NCI-H128 (cell line): Measurements from ENCODE around the gene GARNL3.

ENCODE experiments used
- DNase-seq: peaks from one replicate; lab custom pipeline; 2025; ENCODE audit not compliant: unreplicated experiment; lab: John Stamatoyannopoulos, UW

GARNL3 gene

GRCh38 chr9:127384016-127384730 lies 119.6 kb downstream of the GARNL3 start:
- no peak for DNase-seq

DNA sequence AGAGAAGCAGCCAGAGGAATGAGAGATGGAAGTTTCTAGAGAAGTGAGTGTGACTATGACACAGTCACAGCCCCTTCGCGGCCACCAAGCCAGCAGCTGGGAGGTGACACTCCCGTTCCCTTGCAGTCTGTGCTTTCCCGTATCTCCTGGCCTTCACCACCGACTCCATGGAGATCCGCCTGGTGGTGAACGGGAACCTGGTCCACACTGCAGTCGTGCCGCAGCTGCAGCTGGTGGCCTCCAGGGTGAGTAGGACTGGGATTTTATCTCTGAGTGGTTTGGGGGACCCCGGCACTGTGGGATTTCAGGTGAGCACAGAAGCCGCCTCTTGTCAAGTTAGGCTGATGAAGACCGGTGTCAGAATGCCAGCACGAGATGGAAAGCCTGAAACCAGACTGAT lies 120.3 kb downstream of the GARNL3 start:
- no peak for DNase-seq

DNA sequence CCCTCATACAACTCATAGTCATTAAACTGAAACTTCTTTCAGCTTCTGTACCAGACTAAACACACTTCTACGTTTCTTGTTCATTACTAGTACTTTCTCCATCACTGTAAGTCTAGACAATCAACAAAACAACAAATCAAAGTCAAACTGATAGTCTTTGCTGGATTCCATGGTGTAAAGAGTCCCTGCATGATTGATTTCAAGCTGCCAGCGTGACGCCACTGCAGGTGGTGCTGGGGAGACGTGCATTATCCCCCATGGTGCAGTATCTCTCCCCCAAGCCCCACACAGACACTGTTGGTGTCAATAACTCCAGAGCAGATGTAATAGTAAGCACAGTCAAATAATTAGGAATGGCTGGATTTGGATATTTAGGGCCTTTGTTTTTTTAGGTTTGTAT lies 121.7 kb downstream of the GARNL3 start:
- DNase-seq = no peak

DNA sequence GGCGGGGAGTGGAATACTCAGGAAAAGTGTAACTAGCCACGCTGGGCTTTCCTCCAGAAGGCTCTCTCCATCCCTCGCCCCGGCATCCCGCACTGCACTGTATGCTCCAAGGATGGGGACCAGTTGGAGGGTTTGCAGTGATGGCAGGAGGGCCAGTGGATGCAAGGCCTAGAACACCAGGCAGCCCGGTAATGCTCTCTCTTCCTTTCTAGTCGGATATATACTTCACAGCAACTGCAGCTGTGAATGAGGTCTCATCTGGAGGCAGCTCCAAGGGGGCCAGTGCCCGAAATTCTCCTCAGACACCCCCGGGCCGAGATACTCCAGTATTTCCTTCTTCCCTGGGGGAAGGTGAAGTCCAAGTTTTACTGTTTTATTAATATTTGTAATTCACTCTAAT lies 122.4 kb downstream of the GARNL3 start:
- DNase-seq = no peak

DNA sequence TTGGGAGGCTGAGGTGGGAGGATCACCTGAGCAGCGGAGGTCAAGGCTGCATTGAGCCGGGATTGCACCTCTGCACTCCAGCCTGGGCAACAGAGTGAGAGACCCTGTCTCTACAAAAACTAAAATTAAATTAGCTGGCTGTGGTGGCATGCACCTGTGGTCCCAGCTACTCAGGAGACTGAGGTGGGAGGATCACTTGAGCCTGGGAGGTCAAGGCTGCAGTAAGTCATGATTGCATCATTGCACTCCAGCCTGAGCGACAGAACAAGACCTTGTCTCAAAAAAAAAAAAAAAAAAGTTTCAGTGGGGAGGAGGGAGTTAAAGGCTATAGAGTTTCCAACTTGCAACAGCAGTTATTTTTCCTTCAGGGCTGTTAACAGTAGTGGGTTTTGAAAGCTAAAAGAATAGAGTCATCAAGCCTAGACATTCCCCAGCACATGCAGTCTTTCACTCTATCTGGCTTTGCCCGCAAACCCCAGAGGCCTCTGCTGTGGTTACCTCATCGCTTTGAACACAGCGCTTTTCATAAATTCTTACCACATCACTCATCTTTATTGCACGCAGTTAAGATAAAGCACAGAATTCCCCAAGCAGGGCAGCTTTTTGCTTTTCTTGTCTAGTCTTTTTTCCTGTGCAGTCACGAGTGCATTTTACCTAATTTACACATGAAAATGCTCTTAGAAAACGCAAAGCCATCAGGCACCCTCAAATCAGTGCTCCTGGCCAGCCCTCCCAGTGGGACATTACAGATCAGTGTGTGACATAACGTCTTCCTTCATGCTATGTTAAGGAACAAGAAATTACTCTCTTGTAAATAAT lies 123.7 kb downstream of the GARNL3 start:
- no peak for DNase-seq

- no peak for DNase-seq
Measured at GRCh38 chr9:127388856-127389238, 124.3 kb downstream of the GARNL3 start.

GRCh38 chr9:127389381-127390247 lies 125.0 kb downstream of the GARNL3 start:
- DNase-seq = no peak

GRCh38 chr9:127390248-127390545 lies 125.6 kb downstream of the GARNL3 start:
- no peak for DNase-seq

DNA sequence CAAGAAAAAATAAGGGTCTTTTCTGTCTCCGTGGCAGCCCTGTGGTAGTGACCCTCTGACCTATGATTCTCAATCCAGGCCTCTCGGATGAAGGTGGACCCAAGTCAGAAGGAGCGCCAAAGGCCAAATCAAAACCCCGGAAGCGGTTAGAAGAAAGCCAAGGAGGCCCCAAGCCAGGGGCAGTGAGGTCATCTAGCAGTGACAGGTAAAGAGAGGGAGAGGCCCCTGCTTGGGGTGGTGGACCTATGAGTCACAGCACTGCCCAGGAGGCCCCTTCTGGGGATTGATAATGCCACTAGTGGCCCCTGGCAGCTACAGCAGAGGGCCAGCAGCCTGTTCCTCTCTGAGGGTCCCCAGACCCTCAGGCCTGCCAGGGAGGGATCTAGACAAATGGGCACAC lies 126.0 kb downstream of the GARNL3 start:
- no peak for DNase-seq

DNA sequence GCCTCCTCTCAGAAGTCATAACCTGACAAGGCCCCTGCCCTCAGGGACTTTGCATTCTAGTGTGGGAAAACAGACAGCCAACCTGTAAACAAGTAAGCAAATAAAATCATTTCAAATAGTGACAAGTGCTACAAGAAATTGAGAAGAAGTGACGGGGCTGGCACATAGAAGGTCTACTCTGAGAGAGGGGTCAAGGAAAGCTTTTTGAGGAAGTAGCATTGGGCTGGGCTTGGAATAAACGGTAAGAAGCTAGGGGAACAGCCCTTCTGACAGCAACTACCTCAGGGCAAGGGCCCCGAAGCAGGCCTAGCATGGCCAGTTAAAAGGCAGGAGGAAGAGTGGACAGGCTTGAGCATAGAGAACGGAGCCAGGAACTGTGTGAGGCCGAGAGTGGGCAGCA lies 127.6 kb downstream of the GARNL3 start:
- DNase-seq = no peak

DNA sequence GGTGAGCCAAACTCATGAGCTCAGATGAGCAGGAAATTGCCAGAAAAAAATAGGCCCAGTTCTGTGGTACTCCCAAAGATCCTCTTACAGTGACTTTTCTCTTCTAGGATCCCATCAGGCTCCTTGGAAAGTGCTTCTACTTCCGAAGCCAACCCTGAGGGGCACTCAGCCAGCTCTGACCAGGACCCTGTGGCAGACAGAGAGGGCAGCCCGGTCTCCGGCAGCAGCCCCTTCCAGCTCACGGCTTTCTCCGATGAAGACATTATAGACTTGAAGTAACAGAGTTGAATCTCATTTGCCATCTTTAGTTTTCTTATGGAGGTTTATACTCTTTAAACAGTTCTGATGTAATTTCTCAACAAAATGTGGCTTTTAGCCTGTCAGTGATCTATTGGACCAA lies 128.4 kb downstream of the GARNL3 start:
- DNase-seq = no peak

DNA sequence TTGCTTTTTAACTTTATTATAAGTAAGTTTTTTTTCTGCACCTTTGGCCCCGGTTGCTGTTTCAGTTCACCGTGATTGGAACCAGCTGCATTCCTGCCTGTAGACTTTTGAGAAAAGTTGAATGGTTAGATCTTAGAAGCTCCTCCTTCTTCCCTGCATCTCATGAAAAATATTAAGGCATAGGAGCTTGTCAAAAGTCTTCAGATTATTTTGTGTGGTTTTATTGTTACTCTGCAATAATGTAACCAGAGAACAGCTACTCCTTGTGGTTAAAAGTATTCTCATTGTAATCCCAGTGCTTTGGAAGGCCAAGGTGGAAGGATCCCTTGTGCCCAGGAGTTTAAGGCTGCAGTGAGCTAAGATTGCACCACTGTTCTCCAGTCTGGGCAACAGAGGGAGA lies 129.1 kb downstream of the GARNL3 start:
- DNase-seq = no peak

DNA sequence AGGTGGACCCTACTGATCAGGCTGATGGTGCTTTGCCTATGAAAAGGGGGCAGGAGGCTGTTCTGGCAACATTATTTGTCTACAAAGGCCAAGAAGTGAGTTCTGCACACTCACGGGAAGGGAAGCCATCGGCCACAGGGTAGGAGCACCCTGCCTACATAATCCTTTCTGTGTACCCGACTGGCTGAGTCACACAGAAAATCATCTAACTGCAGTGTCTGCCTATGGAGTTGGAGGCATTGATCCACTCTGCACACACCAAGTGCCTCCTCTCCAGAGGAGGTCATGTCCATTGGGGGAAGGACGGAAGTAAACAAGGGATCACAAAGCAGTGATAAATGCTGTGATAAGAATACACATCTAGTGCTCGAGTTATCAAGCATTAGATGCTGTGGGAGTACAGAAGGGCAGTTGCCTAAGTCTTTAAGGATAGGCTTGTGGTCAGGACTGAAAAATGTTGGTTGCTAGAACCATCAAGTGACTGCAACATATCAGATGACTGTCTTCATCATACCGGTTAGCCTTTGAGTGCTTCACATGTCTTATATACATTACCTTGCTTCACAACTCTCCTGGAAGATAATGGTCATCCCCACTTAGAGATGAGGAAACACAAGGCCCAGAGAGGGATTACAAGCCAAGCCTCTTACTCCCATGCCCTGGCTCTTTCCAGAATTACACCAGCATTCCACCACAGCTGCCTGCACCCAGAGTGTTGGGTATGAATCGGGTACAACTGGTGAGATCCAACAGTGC lies 131.1 kb downstream of the GARNL3 start:
- DNase-seq = no peak

- no peak for DNase-seq
Measured at GRCh38 chr9:127396253-127396807, 131.8 kb downstream of the GARNL3 start.

GRCh38 chr9:127396808-127397645 lies 132.5 kb downstream of the GARNL3 start, which contains the start of gene SLC2A8:
TSS of gene SLC2A8 (plus strand) at chr9:127397169. CDS start at chr9:127397231, 62 bp downstream.
- peak; percentile 98 for DNase-seq

GRCh38 chr9:127397646-127398274 lies 133.2 kb downstream of the GARNL3 start:
- DNase-seq = no peak

GRCh38 chr9:127398275-127398647 lies 133.7 kb downstream of the GARNL3 start:
- DNase-seq = no peak

- no peak for DNase-seq
Measured at GRCh38 chr9:127398715-127399400, 134.3 kb downstream of the GARNL3 start.
